Liver (tissue), 9 donors: ENCODE measurements around the gene RSU1. TPM values are rescaled to one million over a fixed set of nuclear protein-coding genes. Genes with fewer than 3 reads are reported as not detected.

Experiments
- DNase-seq: peaks from one replicate; pipeline ENCODE4 v3.0.0-alpha.2; 2017; ENCODE audit warnings: low spot score
- H3K27ac ChIP-seq, 2 donors: one replicate each; pipeline ENCODE4 v1.7.0; 2013; ENCODE audit warnings: inconsistent platforms in 2 of 2, low read length in 2 of 2, control low read depth in 1 of 2, low read depth in 1 of 2, mild to moderate bottlenecking in 1 of 2
- H3K27me3 ChIP-seq, 4 donors: one replicate each; pipeline versions ENCODE4 v1.6.1 to v1.7.0; 2013; ENCODE audit warnings: low read length in 3 of 4, inconsistent platforms in 1 of 4, mild to moderate bottlenecking in 1 of 4, moderate library complexity in 1 of 4; ENCODE audit not compliant: control insufficient read depth in 4 of 4, insufficient read depth in 4 of 4
- H3K36me3 ChIP-seq, 4 donors: one replicate each; pipeline versions ENCODE4 v1.6.1 to v1.7.0; 2013; ENCODE audit warnings: low read length in 3 of 4, mild to moderate bottlenecking in 3 of 4, low read depth in 1 of 4, moderate library complexity in 1 of 4; ENCODE audit not compliant: control insufficient read depth in 4 of 4, insufficient read depth in 3 of 4
- H3K4me1 ChIP-seq, 4 donors: one replicate each; pipeline versions ENCODE4 v1.6.1 to v1.7.0; 2013; ENCODE audit warnings: low read length in 3 of 4, mild to moderate bottlenecking in 3 of 4, moderate library complexity in 1 of 4; ENCODE audit not compliant: control insufficient read depth in 4 of 4, insufficient read depth in 4 of 4
- H3K4me3 ChIP-seq, 3 donors: one replicate each; pipeline versions ENCODE4 v1.6.1 to v1.7.0; 2013; ENCODE audit warnings: low read length in 3 of 3, control low read depth in 1 of 3, low read depth in 1 of 3, mild to moderate bottlenecking in 1 of 3
- H3K9ac ChIP-seq, 2 donors: one replicate each; pipeline ENCODE4 v1.7.0; 2013; ENCODE audit warnings: low read length in 2 of 2, mild to moderate bottlenecking in 2 of 2, moderate library complexity in 2 of 2, control low read depth in 1 of 2, low read depth in 1 of 2
- H3K9me3 ChIP-seq, 4 donors: one replicate each; pipeline versions ENCODE4 v1.6.1 to v1.7.0; 2013; ENCODE audit warnings: low read length in 3 of 4; ENCODE audit not compliant: control insufficient read depth in 4 of 4
- ATF3 ChIP-seq: IDR thresholded peaks from 2 replicates; pipeline ENCODE4 v1.6.1; 2016; ENCODE audit warnings: antibody characterized with exemption
- CTCF ChIP-seq: fragments of 150-350 bp; IDR thresholded peaks from 2 replicates; pipeline ENCODE4 v1.5.1; 2017; ENCODE audit warnings: improper control_type of control experiment, low read depth, low read length; ENCODE audit not compliant: missing input control
- EGR1 ChIP-seq, 2 donors: IDR thresholded peaks; 2 replicates each; pipeline ENCODE4 v1.6.1; 2016 to 2018; ENCODE audit warnings: antibody characterized with exemption in 2 of 2, low read depth in 2 of 2
- FOXA1 ChIP-seq: IDR thresholded peaks from 2 replicates; pipeline ENCODE4 v1.6.1; 2016; ENCODE audit warnings: antibody characterized with exemption
- FOXA2 ChIP-seq: IDR thresholded peaks from 2 replicates; pipeline ENCODE4 v1.6.1; 2016; ENCODE audit warnings: antibody characterized with exemption
- GABPA ChIP-seq, 2 donors: IDR thresholded peaks in 1 of 2; conservative IDR thresholded peaks in 1 of 2; 2 replicates each; pipeline ENCODE4 v1.6.1; 2016; ENCODE audit warnings: antibody characterized with exemption in 2 of 2, mild to moderate bottlenecking in 1 of 2, moderate library complexity in 1 of 2
- HNF4A ChIP-seq, 2 donors: conservative IDR thresholded peaks; 2 replicates each; pipeline ENCODE4 v1.6.1; 2016; ENCODE audit warnings: antibody characterized with exemption in 2 of 2, mild to moderate bottlenecking in 2 of 2
- HNF4G ChIP-seq: IDR thresholded peaks from 2 replicates; pipeline ENCODE4 v1.6.1; 2016; ENCODE audit warnings: antibody characterized with exemption
- MAX ChIP-seq: IDR thresholded peaks from 2 replicates; pipeline ENCODE4 v1.6.1; 2016; ENCODE audit warnings: antibody characterized with exemption
- NR2F2 ChIP-seq: IDR thresholded peaks from 2 replicates; pipeline ENCODE4 v1.6.1; 2016; ENCODE audit warnings: antibody characterized with exemption
- RAD21 ChIP-seq, 2 donors: IDR thresholded peaks; 2 replicates each; pipeline ENCODE4 v1.6.1; 2016; ENCODE audit warnings: antibody characterized with exemption in 2 of 2, mild to moderate bottlenecking in 2 of 2
- REST ChIP-seq: IDR thresholded peaks from 2 replicates; pipeline ENCODE4 v1.6.1; 2016; ENCODE audit warnings: antibody characterized with exemption, mild to moderate bottlenecking
- RXRA ChIP-seq, 2 donors: IDR thresholded peaks; 2 replicates each; pipeline ENCODE4 v1.6.1; 2017 to 2018; ENCODE audit warnings: antibody characterized with exemption in 2 of 2, mild to moderate bottlenecking in 1 of 2
- SP1 ChIP-seq: IDR thresholded peaks from 2 replicates; pipeline ENCODE4 v1.6.1; 2018; ENCODE audit warnings: antibody characterized with exemption, mild to moderate bottlenecking
- TAF1 ChIP-seq: conservative IDR thresholded peaks from 2 replicates; pipeline ENCODE4 v1.6.1; 2016; ENCODE audit warnings: antibody characterized with exemption, mild to moderate bottlenecking
- YY1 ChIP-seq: IDR thresholded peaks from 2 replicates; pipeline ENCODE4 v1.6.1; 2016; ENCODE audit warnings: antibody characterized with exemption, mild to moderate bottlenecking
- ZBTB33 ChIP-seq: IDR thresholded peaks from 2 replicates; pipeline ENCODE4 v1.6.1; 2016; ENCODE audit warnings: antibody characterized with exemption
- WGBS: extraction: QIAGEN DNeasy Blood & Tissue Kit; methylation state at CpG from one replicate; pipeline ENCODE4 v1.1.7; 2013; 5-methylcytosine and 5-hydroxymethylcytosine counted together
- polyA plus RNA-seq, 2 donors: library from polyadenylated mRNA; stranded (reverse) in 1 of 2; unstranded in 1 of 2; fragments of 200-250 nt in 1 of 2; fragments of >200 nt in 1 of 2; fragmentation: Nextera tagmentation in 1 of 2; extraction: Ambion mirVana in 1 of 2; gene quantifications; one replicate each; pipeline versions ENCODE4 v1.2.1 to v1.2.3, GENCODE V29; 2013 to 2015
- total RNA-seq, 2 donors: library from RNA; depleted of rRNA; stranded (reverse); fragments of >200 nt; gene quantifications; one replicate each; pipeline ENCODE4 v1.2.3, GENCODE V29; 2014
- donor health status: healthy.
- donor health status: healthy.
- donor health status: healthy.
- donor health status: healthy.
- donor health status: healthy.

The RSU1 gene
- total and polyA plus RNA-seq, 4 donors: 19.2 to 38.2 (median 28.0) TPM

GRCh38 chr10:16737420-16737819, 79.8 kb downstream of the RSU1 start:
- Histone ChIP-seq H3K27me3 (no peaks in the 10 kb centered on the region), H3K9ac (no peak overlapping the region), H3K4me1 (no peaks in the 10 kb centered on the region), H3K4me3 (no peak overlapping the region), H3K36me3 (peaks cover 0 to 12% (median 1%) of the 10 kb centered on the region in 4 donors), H3K27ac (no peak overlapping the region), H3K9me3 (peaks cover 0 to 5% (median under 1%) of the 10 kb centered on the region in 4 donors)
- TF ChIP-seq MAX: no peak
- no peak for TF ChIP-seq FOXA1
- TF ChIP-seq YY1: no peak
- no peak for TF ChIP-seq TAF1
- no peak for TF ChIP-seq ATF3
- no peak for TF ChIP-seq RXRA (IDR thresholded peaks at IDR 0.05)
- no peak for TF ChIP-seq EGR1 (IDR thresholded peaks at IDR 0.05; ENCODE audit: low read depth in 2 of 2)
- TF ChIP-seq HNF4G: no peak
- TF ChIP-seq GABPA (IDR thresholded peaks at IDR 0.05 in 1 of 2, conservative IDR thresholded peaks at IDR 0.05 in 1 of 2): no peak
- no peak for TF ChIP-seq NR2F2
- no peak for TF ChIP-seq ZBTB33
- TF ChIP-seq REST: no peak
- no peak for TF ChIP-seq SP1
- WGBS: 98% methylated on average over 2 of the region's 2 CpGs
- no peak for DNase-seq

- no peak overlapping the region for H3K27ac ChIP-seq
- peaks cover 0 to 10% (median 1%) of the 10 kb centered on the region in 4 donors for H3K36me3 ChIP-seq
- no peaks in the 10 kb centered on the region for H3K27me3 ChIP-seq
- TF ChIP-seq ZBTB33 (no peak), FOXA2 (no peak), CTCF (no peak), REST (no peak), HNF4A (conservative IDR thresholded peaks at IDR 0.05) (no peak), GABPA (IDR thresholded peaks at IDR 0.05 in 1 of 2, conservative IDR thresholded peaks at IDR 0.05 in 1 of 2) (no peak), HNF4G (no peak), RAD21 (IDR thresholded peaks at IDR 0.05) (no peak), FOXA1 (no peak), YY1 (no peak), NR2F2 (no peak), ATF3 (no peak), RXRA (IDR thresholded peaks at IDR 0.05) (no peak)
- H3K4me1 ChIP-seq: no peaks in the 10 kb centered on the region
- no peak for DNase-seq
- no peak overlapping the region for H3K9ac ChIP-seq
- H3K9me3 ChIP-seq: peaks cover 0 to 5% (median under 1%) of the 10 kb centered on the region in 4 donors
- WGBS: 97% methylated on average over 3 of the region's 3 CpGs
- H3K4me3 ChIP-seq: no peak overlapping the region
These were observed 81.6 kb downstream of the RSU1 start for GRCh38 chr10:16735671-16736070.
